Endometrial microvascular endothelial cells (primary cell): ENCODE data around the gene SGCD. TPM values are rescaled to one million over a fixed set of nuclear protein-coding genes. Genes with fewer than 3 reads are reported as not detected.

Source experiments
- in situ Hi-C: cut with HindIII; loops from 2 replicates; pipeline ENCODE4 v1.10.0; 2017; ENCODE audit warnings: low sequenced_read_pairs, low pct_unique_long_range_greater_than_20kb; ENCODE audit errors: inconsistent ontology term
- total RNA-seq: library from RNA; depleted of rRNA; stranded (reverse); fragments of >200 nt; gene quantifications from one replicate; pipeline ENCODE4 v1.2.3, GENCODE V29; 2015; ENCODE audit errors: inconsistent ontology term

The SGCD gene
- total RNA-seq, 1 donor from 2014 or later = not detected

DNA sequence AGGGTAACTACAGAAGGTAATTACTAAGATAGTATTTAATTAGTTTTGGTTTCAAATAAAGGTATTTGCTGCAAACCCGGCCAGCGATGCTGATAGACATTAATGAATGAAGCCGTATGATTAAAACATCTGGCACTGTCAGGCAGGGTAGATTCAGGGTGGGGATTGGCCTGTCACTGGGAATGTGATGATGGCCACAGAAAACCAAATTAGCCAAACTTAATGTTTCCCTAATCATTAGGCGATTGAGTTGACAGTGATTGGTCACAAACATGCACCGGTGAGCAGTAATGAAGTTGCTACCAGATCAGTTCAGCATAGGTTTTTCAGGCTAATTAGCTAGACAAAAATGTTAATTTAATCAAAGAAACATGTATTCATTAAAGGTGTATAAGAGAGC lies 107.5 kb downstream of the SGCD start:
- in situ Hi-C loops = no loop called here

DNA sequence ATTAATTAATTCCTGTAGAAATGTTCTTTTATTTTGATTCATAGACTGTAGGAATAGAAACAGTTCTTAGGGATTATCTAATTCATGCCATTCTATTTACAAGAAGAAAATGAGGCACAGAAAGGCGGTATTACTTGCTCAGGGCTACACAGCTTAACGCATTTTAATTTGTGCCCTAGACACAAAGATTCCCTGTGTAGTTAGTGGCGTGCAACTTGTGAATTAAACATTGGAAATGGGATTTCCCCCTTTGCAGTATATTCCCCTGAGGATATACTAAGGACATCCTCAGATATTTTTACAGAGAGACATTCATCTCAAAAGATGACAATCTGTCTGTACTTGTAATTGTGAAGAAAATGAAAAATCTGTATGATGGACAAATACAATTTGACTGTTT lies 108.1 kb downstream of the SGCD start:
- in situ Hi-C loops = no loop called here

DNA sequence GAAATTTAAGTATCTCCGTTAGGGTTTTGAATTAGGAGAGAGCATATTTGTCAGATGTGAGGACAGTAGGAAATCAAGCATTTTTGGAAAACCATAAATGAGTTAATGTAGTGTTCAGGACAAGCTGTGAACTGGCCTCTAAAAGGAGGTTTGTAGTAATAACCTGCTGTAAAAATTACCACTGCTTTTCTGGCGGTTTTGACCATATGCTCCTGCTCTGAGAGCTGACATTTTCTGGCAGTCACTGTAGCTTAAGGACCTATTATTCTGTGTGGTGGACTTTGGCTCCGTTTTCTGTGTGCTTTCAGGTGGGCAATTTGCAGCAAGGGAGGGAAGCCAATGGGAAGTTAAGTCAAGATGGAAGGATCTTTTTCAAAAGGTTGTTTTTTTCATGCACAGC lies 111.1 kb downstream of the SGCD start:
- in situ Hi-C loops = no loop called here

DNA sequence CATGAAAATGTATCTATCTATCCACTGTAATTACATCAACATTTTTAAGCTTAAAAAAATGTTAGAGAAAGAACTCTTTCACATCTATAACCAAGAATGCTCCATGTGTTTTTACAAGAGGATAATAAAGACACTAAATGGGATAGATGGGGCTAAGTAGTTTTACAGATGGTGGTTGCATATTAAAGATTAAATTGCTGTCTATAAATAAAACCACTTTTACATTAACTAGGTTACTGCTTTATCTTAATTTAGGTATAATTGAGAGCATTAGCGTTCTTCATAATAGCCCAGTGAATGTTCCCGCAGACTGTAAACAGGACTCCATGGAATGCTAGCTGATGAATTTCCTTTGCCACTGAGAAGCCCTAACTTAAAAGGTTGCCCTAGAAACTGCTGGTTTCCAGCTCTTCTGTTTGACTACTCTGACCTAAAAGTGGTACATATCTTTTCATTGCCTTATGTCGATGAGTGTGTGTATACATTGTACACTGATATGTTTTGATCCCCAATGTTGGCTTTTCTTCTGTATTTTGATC lies 117.9 kb downstream of the SGCD start:
- in situ Hi-C loops = no loop called here

DNA sequence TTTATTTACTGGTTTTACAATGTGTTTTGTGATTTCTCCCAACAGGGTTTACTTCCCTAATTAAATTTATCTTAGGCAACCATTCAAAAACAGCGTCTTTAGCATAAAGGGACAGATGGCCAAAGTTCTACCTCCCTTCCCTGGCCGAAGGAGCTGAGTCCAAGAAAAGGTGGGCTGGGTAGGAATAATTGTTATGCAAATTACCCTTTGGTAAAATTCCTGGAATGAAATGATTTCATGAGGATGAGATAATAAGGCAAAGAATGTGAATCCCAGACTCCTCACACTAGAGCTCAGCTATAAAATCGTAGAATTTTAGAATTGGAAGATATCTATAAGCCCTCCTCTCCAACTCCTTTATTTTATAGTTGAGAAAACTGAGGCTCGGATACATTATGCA lies 119.6 kb downstream of the SGCD start:
- in situ Hi-C loops = no loop called here

DNA sequence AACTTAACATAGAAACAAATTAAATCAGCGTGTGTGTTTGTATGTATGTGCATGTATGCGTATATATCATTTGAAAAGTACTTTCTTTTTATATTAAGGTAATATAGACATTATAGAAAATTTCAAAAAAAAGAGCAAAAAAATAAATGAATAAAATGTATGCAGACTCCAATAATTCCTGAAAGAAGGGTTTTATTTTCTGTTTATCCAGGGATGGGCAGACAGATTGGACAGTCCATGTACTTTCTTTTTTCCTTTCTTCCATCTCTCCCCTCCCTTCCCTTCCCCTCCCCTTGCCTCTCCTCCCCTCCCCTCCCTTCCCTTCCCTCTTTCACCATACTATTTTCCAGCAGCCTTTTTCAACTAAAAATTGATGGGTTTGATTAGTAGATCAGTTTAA lies 123.8 kb downstream of the SGCD start:
- in situ Hi-C loops = no loop called here

DNA sequence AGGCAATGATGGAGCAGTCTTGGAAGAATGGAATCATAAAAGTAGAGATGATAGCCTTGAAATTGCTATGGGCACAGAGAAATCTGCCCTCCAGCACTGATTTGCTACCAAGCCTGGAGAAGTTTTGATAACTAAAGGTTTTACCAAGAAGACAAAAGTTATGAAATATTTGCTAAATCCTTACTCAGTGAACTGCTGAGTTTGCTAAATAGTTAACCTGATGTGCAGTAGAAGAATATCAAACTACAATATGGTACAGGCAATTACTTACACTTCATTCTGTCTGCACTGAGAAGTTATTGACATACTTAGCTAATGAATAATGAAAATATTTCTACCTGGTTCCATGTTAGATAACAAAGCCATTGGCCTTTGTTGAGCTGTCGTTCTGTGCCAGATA lies 124.5 kb downstream of the SGCD start:
- in situ Hi-C loops = no loop called here

DNA sequence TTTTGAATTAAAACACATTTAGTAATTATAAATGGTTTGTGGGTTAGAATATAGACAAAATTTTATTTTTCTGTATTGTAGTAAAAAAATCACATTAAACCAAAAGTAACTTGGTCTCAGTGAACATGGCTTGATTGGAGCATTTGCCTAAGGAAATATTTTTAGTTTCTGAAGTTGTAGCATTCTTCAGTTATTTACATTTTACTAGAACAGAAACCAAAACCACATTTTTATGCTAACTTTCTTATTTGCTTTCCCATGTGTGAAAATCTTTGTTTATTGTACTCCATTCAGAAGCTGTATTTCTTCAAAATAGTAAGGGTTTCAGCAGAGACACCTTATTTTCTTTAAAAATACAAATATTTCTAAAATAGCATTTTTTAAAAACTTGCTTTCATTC lies 129.9 kb downstream of the SGCD start:
- in situ Hi-C loops = no loop called here

DNA sequence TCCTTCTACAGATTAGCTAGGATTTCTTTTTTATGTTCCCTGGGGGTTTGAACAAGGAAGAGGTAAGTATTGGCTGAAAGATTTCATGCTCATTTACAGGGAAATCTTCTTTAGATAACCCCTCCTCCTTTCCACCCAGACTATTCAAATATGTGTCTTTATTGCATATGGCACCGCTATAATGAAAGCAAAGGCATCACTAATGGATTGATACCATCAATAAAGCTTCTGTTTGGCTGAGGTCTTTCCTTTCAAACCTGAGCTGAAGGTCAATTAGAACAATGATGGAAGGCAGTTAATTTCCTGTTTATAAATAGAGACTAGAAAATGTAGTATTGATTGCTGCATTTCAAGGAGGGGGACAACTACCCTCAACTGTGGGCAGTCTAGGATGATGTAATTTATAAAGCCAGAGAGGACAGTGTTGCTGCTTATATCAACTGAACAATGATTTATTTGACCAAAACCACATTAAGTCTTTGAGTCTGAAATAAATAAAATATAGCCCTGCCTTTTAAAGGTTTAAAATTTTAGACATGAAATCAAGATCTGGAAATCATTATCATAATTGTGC lies 132.9 kb downstream of the SGCD start:
- in situ Hi-C loops = no loop called here

DNA sequence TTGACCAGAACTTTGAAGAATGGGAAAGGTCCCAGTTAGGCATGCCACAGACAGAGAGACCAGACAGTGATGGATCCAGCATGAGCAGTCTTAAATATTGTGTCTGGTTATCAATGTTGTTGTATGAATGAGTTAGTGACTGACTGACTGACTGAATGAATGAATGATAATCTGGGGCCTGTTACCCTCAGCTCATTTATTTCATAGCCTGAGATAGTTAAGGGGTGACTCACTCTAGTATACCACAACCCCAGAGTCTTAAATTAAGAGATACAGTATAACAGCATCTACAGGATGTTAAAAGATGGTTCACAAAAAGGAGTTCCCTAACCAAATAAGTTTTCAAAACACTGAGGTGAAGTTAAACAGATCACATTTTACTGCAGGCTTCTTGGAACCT lies 133.5 kb downstream of the SGCD start:
- in situ Hi-C loops = no loop called here

DNA sequence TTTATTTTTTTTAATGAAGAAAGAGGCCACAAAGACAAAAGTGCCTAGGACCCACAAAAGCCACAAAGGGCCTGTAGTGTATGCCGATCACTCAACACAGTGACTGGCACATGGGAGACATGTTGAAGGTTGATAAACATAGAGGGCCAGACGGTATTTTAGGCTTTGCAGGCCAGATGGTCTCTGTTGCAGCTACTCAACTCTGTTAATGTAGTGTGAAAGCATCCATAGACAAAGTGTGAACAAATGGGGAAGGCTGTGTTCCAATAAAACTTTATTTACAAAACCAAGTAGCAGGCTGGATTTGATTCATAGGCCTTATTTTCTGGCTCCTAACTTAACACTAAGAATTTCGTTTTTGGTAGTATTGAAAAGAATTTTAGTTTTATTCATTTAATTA lies 139.9 kb downstream of the SGCD start:
- in situ Hi-C loops = no loop called here

DNA sequence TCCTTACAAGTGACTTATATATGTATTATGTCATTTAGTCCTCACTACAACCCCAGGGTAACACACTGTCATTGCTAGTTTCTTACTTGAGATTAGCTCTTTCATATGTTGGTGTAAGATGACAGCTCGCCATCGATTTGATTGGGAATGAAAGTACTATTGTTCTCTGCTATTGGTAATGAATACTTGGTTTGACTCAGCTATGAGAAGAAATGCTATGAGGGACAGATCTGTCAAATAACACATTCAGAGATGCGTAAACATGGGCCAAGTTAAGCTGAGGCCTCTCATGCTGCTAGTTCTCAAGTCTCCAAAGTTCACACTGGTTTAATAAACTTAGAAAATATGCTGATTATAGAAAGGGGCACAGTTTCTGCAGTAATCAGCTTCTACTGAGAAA lies 142.7 kb downstream of the SGCD start:
- in situ Hi-C loops = no loop called here

DNA sequence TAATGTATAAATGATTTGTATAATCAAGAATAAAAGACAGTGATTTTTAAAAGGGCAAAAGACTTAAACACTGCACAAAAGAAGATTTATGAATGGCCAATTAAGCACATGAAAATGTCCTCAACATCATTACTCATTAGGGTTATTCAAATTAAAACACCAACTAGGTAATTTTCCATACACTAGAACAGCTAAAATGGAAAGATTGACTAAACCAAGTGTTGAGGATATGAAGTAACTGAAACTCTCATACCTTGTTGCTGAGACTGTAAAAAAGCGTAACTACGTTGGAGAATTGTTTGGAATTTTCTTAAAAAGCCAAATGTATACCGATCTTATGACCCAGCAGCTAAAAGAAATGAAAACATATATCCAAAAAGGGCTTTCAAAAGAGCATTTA lies 144.9 kb downstream of the SGCD start:
- in situ Hi-C loops = no loop called here

DNA sequence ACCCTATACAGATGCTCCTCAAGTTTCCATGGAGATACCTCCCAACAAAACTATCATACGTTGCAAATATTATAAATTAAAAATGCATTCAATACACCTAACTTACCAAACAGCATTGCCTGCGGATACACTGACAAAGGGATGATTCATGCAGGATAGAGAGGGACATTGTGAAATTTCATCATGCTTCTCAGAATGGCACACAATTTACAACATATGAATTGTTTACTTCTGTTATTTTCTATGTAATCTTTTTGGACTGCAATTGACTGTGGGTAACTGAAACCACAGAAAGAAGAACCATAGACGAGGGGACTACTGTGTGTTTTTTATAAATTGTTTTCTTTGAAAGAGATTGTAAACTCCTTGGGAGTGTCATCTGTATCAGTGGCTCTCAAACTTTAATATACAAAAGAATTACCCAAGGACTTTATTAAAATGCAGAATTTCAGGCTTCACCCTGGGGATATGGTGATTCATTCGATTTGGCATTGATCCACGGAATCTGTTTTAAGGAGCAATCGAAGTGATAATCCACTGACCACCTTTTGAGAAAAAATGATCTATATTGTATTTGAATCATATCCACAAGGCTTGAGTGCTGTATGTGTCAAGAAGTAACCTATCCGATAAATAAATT lies 146.4 kb downstream of the SGCD start:
- in situ Hi-C loops = no loop called here

DNA sequence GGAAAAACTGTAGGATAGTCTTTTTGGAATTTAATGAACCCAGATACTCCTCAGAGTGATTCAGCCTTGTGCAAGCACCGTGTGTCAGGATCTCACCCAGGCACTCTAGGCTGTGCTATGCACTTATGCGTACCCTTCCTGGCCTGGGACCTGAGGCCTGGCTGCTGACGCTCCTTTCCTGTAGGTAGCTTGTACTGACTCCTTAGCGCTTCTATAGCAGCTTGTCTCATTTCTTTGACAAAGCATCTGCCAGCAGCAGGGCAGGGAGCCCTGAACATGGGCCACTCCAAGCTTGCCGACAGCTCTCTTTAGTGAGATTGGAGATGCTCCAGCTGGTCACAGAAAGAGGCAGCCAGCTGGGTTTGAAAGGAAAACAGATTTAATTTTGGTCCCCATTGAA lies 147.3 kb downstream of the SGCD start:
- in situ Hi-C loops = no loop called here

DNA sequence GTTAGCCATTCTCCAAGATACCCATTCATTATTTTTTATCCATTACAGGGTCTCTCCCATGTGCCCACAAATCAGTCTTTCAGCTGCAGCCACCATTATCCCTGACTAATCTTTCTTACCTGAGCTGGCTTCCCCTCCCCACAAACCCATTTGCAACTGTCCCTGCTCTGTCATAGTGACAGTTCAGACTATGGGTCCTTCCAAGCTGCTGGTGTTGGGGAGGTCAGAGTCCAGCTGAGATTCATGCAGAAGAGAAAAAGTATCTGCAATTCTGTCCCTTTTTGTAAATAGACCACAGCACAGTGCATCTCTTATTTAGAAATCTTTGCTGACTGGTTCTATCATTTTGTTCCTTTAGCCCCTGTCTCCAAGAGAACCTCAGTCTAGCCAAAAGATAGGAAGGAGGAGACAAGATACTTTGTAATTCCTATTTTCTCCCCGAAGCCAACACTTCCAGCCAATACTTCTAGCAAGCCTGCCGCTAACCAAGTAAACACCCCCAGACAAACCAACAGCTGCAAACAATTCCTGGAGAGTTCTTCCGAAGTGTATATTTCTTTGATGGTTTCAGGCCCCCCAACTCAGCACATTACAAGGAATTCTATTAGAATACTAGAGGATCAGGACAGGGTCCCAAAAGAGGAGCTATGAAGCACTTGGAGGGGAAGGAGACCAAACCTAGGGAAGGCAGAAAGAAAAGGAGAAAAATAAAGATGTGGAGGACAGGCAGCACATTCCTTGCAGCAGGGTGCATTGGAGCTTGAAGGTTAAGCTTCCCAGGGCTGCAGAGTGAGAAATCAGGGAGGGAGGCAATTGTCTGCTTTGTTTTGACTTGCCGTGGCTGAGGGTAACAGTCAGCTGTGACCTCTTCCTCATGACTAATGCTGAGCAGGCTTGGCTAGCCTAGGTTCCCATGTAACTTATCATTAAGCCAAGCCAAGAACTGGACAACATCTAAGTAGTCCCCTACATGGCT lies 148.5 kb downstream of the SGCD start:
- in situ Hi-C loops = no loop called here

DNA sequence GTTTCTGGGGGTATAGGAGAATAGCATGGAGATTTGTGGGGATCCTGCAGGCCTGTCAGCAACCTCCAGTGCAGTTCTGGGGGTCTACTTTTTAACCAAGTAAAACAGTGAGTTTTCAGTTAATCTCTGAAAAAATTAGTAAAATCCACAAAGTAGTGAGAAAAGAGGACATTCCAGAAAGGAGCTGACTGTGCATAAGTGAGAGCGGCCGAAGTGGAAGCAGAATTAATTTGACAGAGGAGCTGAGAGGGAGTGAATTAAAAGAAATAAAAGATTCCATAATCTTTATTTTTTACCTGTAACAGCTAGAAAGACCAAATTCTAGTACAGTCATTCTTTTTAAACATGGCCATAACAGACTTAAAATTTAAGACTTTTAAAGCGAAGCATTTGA lies 149.2 kb downstream of the SGCD start:
- in situ Hi-C loops = no loop called here

DNA sequence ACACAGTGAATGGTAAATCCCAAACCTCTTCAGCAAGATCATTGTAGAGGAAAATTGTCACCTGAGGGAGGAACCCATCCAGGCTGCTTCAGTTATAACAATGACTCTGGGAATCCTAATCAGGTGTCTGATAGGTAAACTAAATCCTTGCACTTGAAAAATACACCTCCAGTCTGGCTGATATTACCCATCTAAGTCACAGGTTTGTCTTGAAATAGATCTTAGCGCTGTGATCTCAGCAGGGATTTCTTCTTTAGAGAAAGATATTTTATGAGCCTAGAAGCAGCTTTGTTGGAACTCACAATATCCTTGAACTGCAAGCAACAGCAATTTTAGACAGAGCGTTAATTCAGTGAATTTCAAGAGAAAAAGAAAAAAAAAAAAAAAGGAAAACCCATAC lies 149.7 kb downstream of the SGCD start:
- in situ Hi-C loops = no loop called here

DNA sequence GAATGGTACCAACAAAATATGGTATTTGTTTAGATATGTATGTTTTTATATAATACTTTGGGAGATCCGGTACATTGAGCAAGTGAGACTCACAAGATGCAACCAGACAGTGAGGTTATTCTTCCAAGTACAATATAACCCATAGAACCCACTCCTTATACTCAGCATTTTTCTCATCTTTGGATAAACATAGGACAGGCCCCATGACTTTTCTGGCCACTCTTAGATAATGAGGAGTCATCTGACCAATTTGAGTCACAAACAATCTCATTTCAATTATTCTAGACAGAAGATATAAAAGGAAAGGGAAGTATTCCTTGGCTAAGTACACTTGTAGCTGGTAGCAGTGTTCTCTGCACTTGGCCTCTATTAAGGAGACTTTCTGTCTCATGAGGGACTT lies 150.2 kb downstream of the SGCD start:
- in situ Hi-C loops = no loop called here

DNA sequence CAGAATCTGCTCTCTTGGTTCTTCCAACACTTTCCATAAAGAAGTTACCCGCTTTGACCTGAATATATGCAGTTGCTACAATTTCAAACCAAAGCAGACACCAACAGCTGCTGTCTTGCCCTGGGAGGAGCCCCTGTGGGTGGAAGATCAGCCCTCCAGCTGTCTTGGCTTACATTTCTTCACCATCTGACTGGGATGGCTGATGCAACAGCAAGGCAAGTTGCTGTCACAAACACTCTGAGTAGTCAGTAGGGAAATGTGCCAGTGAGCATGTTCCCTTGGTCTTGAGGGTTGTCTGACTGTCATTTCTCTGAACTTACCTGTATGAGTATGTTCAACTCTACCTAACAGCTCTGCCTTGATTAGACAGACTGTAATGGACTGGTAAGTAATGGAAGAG lies 152.9 kb downstream of the SGCD start:
- in situ Hi-C loops = no loop called here
